ENCODE results near the gene OR52E6.

DNA sequence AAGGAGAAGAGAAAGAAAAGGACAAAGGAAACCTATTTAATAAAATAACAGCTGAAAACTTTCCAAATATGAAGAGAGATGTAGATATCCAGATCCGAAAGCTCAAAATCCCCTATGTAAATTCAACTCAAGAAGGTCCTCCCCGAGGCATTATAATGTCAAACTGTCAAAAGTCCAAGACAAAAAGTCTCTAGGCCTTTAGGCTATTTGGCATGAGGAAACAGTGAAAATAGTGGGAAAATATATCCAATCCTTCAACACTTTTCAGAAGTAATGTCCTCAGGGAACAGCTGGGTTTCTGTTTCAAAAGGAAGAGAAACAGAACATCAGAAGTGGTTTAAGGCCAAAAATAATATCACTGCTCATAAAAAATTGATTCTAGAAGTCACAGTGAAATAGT lies 36.9 kb upstream of the OR52E6 start:
- TF ChIP-seq POLR2A (IDR thresholded peaks at IDR 0.05) = no peak
- TF ChIP-seq, protein P1, sequence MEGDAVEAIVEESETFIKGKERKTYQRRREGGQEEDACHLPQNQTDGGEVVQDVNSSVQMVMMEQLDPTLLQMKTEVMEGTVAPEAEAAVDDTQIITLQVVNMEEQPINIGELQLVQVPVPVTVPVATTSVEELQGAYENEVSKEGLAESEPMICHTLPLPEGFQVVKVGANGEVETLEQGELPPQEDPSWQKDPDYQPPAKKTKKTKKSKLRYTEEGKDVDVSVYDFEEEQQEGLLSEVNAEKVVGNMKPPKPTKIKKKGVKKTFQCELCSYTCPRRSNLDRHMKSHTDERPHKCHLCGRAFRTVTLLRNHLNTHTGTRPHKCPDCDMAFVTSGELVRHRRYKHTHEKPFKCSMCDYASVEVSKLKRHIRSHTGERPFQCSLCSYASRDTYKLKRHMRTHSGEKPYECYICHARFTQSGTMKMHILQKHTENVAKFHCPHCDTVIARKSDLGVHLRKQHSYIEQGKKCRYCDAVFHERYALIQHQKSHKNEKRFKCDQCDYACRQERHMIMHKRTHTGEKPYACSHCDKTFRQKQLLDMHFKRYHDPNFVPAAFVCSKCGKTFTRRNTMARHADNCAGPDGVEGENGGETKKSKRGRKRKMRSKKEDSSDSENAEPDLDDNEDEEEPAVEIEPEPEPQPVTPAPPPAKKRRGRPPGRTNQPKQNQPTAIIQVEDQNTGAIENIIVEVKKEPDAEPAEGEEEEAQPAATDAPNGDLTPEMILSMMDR (IDR thresholded peaks at IDR 0.05) = no peak

Data from uterus (tissue), 2 donors.